ENCODE measurements around the gene ENTPD1. TPM values are rescaled to one million over a fixed set of nuclear protein-coding genes. Genes with fewer than 3 reads are reported as not detected.

The ENTPD1 gene
- total and polyA plus RNA-seq, 9 of the 15 experiments (the other 6 are each of a cell fraction or from before 2014, with no cell fraction given): 0.07 to 1.5 (median 0.37) TPM

GRCh38 chr10:95841661-95842498 lies 85.9 kb downstream of the ENTPD1 start (continued):
- TF ChIP-seq SMC3 (conservative IDR thresholded peaks at IDR 0.05; ENCODE audit: insufficient read depth, low read depth, low read length) (peak; percentile 55), NCOR1 (IDR thresholded peaks at IDR 0.05) (no peak), CEBPG (CRISPR knock-in tag; IDR thresholded peaks at IDR 0.05) (no peak), CEBPG (tag; conservative IDR thresholded peaks at IDR 0.05 in 1 of 2, IDR thresholded peaks at IDR 0.05 in 1 of 2) (peak; percentile 82), CHCHD3 (CRISPR knock-in tag; IDR thresholded peaks at IDR 0.05) (no peak), SRF (CRISPR knock-in tag; IDR thresholded peaks at IDR 0.05) (peak in 1 of 2 experiments; percentile 32; a peak in 1 of 4 replicates), ZNF609 (CRISPR knock-in tag; IDR thresholded peaks at IDR 0.05; ENCODE audit: borderline replicate concordance) (no peak), CEBPB (tag; IDR thresholded peaks at IDR 0.05) (peak; percentile 87), HIVEP1 (CRISPR knock-in tag; IDR thresholded peaks at IDR 0.05) (no peak), RAD21 (CRISPR knock-in tag; conservative IDR thresholded peaks at IDR 0.05 in 1 of 2, IDR thresholded peaks at IDR 0.05 in 1 of 2) (peak; percentile 72 to 86), KDM4B (IDR thresholded peaks at IDR 0.05; ENCODE audit: borderline replicate concordance in 2 of 2, low read depth in 1 of 2) (no peak), NEUROD1 (IDR thresholded peaks at IDR 0.05; ENCODE audit: borderline replicate concordance, low read depth, low read length, partially characterized antibody) (no peak), NFATC3 (IDR thresholded peaks at IDR 0.05) (no peak), TEAD2 (tag; IDR thresholded peaks at IDR 0.05) (no peak), ZKSCAN1 (IDR thresholded peaks at IDR 0.05; ENCODE audit: low read depth, low read length) (no peak), DEAF1 (CRISPR knock-in tag; IDR thresholded peaks at IDR 0.05) (peak; percentile 58; the same call in 1 of the 2 replicates), CREB3L1 (IDR thresholded peaks at IDR 0.05; ENCODE audit: borderline replicate concordance, low read depth) (no peak), SPI1 (IDR thresholded peaks at IDR 0.05; ENCODE audit: borderline replicate concordance, low read depth, low read length) (peak; percentile 89; the same call in 1 of the 2 replicates), ZNF780A (CRISPR knock-in tag; IDR thresholded peaks at IDR 0.05) (no peak)

Measured in K562 (cell line).